ENCODE measurements around the gene TNFAIP1.
"Not testable (repeated sequence)": the region's sequence is repeated elsewhere in the genome, so short reads cannot be mapped to it uniquely, and the experiment has no call there.

The TNFAIP1 gene, protein sequence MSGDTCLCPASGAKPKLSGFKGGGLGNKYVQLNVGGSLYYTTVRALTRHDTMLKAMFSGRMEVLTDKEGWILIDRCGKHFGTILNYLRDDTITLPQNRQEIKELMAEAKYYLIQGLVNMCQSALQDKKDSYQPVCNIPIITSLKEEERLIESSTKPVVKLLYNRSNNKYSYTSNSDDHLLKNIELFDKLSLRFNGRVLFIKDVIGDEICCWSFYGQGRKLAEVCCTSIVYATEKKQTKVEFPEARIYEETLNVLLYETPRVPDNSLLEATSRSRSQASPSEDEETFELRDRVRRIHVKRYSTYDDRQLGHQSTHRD

DNA sequence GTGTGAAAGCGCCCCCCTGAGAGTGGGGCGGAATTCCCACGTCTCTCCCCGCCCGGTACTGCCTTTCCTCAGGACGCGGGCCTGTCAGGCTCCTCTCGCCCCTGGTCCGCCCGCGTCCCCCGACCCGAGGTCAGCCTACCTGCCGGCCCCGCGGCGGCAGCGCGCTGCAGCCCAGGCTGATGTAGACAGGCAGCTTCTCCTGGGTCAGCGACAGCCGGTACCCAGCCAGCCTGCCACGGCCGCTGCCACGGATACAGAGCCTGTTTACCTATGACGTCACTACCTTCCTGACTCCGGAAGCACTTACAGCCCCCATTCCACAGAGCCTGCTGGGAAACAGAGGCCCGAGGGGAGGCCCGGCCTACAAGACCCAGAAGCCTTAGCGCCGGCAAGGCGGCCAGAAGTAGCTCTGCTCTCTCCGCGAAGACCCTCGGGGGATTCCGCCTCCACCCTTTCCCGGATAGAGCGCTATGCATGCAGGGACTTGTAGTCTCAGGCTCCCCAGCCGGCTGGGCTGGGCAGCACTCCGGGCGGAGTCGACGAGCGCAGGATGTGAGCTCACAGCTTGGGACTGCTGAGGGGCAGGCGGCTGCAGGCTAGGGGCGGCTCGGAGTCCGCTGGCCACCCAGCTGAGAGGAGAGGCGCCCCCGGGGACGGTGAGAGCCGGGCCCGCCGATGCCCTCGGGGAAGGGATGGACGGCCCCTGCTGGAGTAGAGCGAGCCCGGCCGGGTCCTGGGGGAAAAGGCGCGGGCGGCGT is at the start of gene TNFAIP1, which contains the start of gene IFT20:
Gene TNFAIP1 (plus strand): TSS at position 561 of the 758 bp plus-strand sequence. CDS start 3,761 bp downstream, outside the sequence.
Gene IFT20 (minus strand): TSS at position 272 of the 758 bp plus-strand sequence. CDS start 3,487 bp downstream, outside the sequence.
- TF ChIP-seq, protein P1, sequence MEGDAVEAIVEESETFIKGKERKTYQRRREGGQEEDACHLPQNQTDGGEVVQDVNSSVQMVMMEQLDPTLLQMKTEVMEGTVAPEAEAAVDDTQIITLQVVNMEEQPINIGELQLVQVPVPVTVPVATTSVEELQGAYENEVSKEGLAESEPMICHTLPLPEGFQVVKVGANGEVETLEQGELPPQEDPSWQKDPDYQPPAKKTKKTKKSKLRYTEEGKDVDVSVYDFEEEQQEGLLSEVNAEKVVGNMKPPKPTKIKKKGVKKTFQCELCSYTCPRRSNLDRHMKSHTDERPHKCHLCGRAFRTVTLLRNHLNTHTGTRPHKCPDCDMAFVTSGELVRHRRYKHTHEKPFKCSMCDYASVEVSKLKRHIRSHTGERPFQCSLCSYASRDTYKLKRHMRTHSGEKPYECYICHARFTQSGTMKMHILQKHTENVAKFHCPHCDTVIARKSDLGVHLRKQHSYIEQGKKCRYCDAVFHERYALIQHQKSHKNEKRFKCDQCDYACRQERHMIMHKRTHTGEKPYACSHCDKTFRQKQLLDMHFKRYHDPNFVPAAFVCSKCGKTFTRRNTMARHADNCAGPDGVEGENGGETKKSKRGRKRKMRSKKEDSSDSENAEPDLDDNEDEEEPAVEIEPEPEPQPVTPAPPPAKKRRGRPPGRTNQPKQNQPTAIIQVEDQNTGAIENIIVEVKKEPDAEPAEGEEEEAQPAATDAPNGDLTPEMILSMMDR (IDR thresholded peaks at IDR 0.05; ENCODE audit: low read depth, low read length) = no peak
- peak within 1 kb of the TSS; percentile 99 for H3K4me3 ChIP-seq (ENCODE audit: low read depth, low read length)

DNA sequence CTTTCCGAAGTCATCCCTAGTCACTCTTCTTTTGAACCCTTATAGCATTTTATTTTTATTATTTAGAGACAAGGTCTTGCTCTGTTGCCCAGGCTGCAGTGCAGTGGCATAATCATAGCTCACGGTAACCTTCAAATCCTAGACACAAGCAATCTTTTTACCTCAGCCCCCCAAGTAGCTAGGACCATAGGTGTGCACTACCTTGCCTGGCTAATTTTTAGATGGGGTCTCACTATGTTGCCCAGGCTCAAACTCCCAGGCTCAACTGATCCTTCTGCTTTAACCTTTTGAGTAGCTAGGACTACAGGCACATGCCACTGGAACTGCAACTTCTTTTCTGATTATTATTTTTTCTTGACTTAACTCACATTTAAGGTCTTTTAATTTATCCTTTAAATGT is 49.6 kb upstream of the TNFAIP1 start:
- TF ChIP-seq, protein P1 (IDR thresholded peaks at IDR 0.05; ENCODE audit: low read depth, low read length) = no peak
- H3K4me3 ChIP-seq (ENCODE audit: low read depth, low read length) = no peak overlapping the region

DNA sequence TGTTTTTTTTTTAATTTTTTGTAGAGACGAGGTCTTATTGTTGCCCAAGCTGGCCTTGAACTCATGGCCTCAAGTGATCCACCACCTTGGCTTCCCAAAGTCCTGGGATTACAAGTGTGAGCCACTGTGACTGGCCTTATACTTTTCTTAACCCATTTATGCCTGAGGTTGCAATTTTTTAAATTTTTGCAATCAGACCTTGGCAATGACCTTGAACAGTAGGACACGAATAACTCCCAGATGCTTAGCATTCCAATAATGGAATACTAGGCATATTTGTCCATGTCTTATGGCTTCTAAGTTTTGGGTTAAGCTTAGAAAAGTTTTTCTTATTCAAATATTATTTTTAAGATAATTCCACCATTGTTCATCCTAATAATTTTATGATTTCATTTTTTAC is 44.9 kb upstream of the TNFAIP1 start:
- no peak overlapping the region for H3K4me3 ChIP-seq (ENCODE audit: low read depth, low read length)
- TF ChIP-seq, protein P1 (IDR thresholded peaks at IDR 0.05; ENCODE audit: low read depth, low read length) = no peak

DNA sequence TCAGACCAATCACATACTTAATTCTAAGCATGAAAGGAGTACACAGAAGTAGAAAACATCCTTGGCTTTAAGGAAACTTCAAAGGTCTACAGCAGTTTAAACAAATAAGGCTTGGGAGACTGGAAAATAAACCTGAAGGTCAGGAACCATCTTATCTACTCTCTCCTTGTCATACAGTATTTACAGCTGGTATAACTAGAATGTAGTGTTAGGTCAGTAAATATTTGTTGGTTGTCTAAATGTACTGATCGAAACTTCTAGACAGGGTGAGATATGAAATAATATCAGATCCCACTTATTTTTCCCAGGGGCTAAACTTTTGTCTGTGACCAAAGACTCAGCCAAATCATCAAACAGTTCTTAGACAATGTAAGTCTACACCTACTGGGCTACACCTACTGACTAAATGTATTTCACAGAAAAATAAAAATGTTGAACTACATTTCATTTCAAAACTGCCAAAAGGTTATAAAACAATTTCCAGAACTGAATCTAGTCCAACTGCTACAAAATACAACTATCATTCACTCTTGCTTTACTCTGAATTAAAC is 43.7 kb upstream of the TNFAIP1 start:
- H3K4me3 ChIP-seq (ENCODE audit: low read depth, low read length) = no peak overlapping the region
- TF ChIP-seq, protein P1 (IDR thresholded peaks at IDR 0.05; ENCODE audit: low read depth, low read length) = no peak

DNA sequence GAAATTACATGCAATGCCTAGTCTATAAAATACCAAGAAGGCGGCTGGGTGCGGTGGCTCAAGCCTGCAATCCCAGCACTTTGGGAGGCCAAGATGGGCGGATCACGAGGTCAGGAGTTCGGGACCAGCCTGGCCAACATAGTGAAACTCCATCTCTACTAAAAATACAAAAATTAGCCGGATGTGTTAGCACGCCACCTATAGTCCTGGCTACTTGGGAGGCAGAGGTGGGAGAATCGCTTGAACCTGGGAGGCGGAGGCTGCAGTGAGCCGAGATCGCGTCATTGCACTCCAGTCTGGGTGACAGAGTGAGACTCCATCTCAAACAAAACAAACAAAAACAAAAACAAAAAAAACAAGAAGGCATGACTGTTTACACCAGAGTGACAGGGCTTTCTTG is 42.7 kb upstream of the TNFAIP1 start:
- not testable (repeated sequence) for H3K4me3 ChIP-seq (ENCODE audit: low read depth, low read length)

DNA sequence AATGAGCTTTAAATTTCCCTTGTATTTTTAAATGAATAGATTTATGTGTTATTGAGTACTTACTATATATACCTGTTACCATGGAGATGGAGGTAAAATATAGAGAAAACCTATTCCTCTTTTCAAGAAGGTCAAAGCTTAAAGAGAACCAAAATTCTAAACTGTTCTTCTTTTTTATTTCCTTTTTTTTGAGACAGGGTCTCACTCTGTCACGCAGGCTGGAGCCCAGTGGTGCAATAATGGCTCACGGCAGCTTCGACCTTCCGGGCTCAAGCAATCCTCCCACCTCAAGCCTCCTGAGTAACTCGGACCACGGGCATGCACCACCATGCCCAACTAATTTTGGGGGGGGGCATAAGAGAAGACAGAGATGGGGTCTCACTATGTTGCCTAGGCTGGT is 41.6 kb upstream of the TNFAIP1 start:
- no peak overlapping the region for H3K4me3 ChIP-seq (ENCODE audit: low read depth, low read length)
- TF ChIP-seq, protein P1 (IDR thresholded peaks at IDR 0.05; ENCODE audit: low read depth, low read length) = no peak

DNA sequence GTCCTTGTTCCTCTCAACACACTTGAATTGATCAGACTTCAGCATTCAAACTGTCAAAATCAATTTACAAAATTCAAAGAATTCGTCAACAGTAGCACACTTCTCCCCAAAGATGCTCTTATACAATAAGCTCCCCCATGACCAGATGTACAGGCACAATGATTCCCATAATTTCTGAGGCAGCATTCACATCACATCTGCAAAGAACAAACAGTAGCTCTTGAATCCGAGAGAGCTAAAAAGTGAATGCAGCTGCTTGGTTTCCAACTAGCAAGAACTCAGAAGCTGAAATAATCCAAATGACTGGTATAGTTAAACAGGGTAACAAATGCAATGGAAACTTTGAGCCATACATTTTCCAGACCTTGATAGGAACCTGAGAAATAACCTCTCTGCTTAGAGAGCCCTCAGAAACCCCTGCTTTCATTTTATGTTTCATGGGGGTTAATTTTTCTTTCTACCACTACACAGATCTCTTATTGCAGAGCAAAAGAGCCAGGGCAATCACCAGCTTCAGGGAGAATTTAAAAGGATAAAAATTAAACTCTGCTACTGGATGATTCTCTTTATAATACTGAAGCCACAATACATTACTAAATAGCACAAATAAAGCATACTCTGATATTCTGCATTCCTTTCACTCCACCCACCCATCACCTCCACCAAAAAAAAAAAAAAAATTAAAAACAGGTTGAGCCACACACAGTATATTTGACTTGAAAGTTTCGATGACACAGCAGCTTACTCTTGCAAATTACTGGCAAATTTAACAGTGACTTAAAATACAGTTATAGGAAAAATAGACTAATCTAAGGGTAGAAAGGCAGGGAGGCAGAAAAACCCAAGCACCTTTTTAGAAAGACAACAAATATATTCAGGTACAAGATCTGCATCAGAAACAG is 39.6 kb upstream of the TNFAIP1 start:
- TF ChIP-seq, protein P1 (IDR thresholded peaks at IDR 0.05; ENCODE audit: low read depth, low read length) = no peak
- H3K4me3 ChIP-seq (ENCODE audit: low read depth, low read length) = no peak overlapping the region

Data from WI38 (cell line).